Neural progenitor cell (in vitro differentiated cells): ENCODE measurements around the gene ERC1. TPM values are rescaled to one million over a fixed set of nuclear protein-coding genes. Genes with fewer than 3 reads are reported as not detected.
"Not testable (repeated sequence)": the region's sequence is repeated elsewhere in the genome, so short reads cannot be mapped to it uniquely, and the experiment has no call there.

ENCODE experiments used
- DNase-seq: peaks from one replicate; pipeline ENCODE4 v3.0.0-alpha.2; 2016; ENCODE audit warnings: low spot score
- H2AFZ ChIP-seq: fragments of 200-600 bp; sonication (generic); replicated peaks from 2 replicates; pipeline ENCODE4 v1.6.1; 2016; ENCODE audit warnings: antibody characterized with exemption
- H3F3A ChIP-seq: fragments of 200-600 bp; sonication (generic); 2 replicates; pipeline ENCODE4 v1.6.1; 2016; ENCODE audit warnings: antibody characterized with exemption, low read depth
- H3K27ac ChIP-seq: fragments of 200-600 bp; sonication (generic); 2 replicates; pipeline ENCODE4 v1.5.1; 2016; ENCODE audit warnings: mild to moderate bottlenecking
- H3K27me3 ChIP-seq: fragments of 200-600 bp; sonication (generic); 2 replicates; pipeline ENCODE4 v1.6.1; 2016; ENCODE audit warnings: mild to moderate bottlenecking, moderate library complexity
- H3K36me3 ChIP-seq: fragments of 200-600 bp; sonication (generic); 2 replicates; pipeline ENCODE4 v1.5.1; 2016
- H3K4me1 ChIP-seq: fragments of 200-600 bp; sonication (generic); 2 replicates; pipeline ENCODE4 v1.6.1; 2016; ENCODE audit warnings: mixed run types
- H3K4me2 ChIP-seq: fragments of 200-600 bp; sonication (generic); 2 replicates; pipeline ENCODE4 v1.6.1; 2016
- H3K4me3 ChIP-seq: fragments of 200-600 bp; sonication (generic); 2 replicates; pipeline ENCODE4 v1.5.1; 2016
- H3K79me2 ChIP-seq: fragments of 200-600 bp; sonication (generic); 2 replicates; pipeline ENCODE4 v1.6.1; 2016; ENCODE audit warnings: low read depth
- H3K9ac ChIP-seq: fragments of 200-600 bp; sonication (generic); 2 replicates; pipeline ENCODE4 v1.6.1; 2016
- H3K9me3 ChIP-seq: fragments of 200-600 bp; sonication (generic); 2 replicates; pipeline ENCODE4 v1.5.1; 2016; ENCODE audit warnings: low read depth
- H4K20me1 ChIP-seq: fragments of 200-600 bp; sonication (generic); 2 replicates; pipeline ENCODE4 v1.6.1; 2016; ENCODE audit warnings: low read depth
- H3K27ac Mint-ChIP-seq: 3 replicates; pipeline ENCODE4 v1.8.0; 2021; ENCODE audit warnings: mixed read lengths
- H3K27me3 Mint-ChIP-seq: 2 replicates; pipeline ENCODE4 v1.8.0; 2022; ENCODE audit warnings: low read depth, mild to moderate bottlenecking, inconsistent platforms, moderate library complexity, mixed read lengths; ENCODE audit not compliant: insufficient read depth
- H3K36me3 Mint-ChIP-seq: 3 replicates; pipeline ENCODE4 v1.8.0; 2021; ENCODE audit warnings: mixed read lengths
- H3K4me1 Mint-ChIP-seq: 3 replicates; pipeline ENCODE4 v1.8.0; 2021; ENCODE audit warnings: mixed read lengths
- H3K4me3 Mint-ChIP-seq: 3 replicates; pipeline ENCODE4 v1.8.0; 2021; ENCODE audit warnings: mild to moderate bottlenecking, moderate library complexity, mixed read lengths
- H3K9me3 Mint-ChIP-seq: 3 replicates; pipeline ENCODE4 v1.8.0; 2020; ENCODE audit warnings: mixed read lengths
- EZH2 ChIP-seq: fragments of 200-600 bp; sonication (generic); IDR thresholded peaks from 2 replicates; pipeline ENCODE4 v1.6.1; 2017; ENCODE audit warnings: antibody characterized with exemption, mild to moderate bottlenecking, moderate library complexity
- EZH2phosphoT487 ChIP-seq: fragments of 200-600 bp; sonication (generic); IDR thresholded peaks from 2 replicates; pipeline ENCODE4 v1.6.1; 2017; ENCODE audit warnings: antibody characterized with exemption
- total RNA-seq: library from RNA; depleted of rRNA; stranded (reverse); fragments of >200 nt; gene quantifications from 2 replicates; pipeline ENCODE4 v1.2.3, GENCODE V29; 2015; ENCODE audit warnings: low replicate concordance
- TF ChIP-seq, protein P1 (sequence below): fragments of 200-600 bp; sonication (generic); IDR thresholded peaks from 2 replicates; pipeline ENCODE4 v1.5.1; 2017; ENCODE audit warnings: antibody characterized with exemption, mild to moderate bottlenecking

ERC1 gene
- total RNA-seq, 1 donor from 2014 or later, result 27.5 TPM

- Histone ChIP-seq H3K27ac (no peak overlapping the region), H3K9ac (no peak overlapping the region), H3K36me3 (no peaks in the 10 kb centered on the region), H3K9me3 (no peaks in the 10 kb centered on the region), H3K27me3 (no peaks in the 10 kb centered on the region), H4K20me1 (no peaks in the 10 kb centered on the region), H3K4me1 (no peaks in the 10 kb centered on the region), H2AFZ (no peak overlapping the region), H3K79me2 (no peaks in the 10 kb centered on the region), H3F3A (no peaks in the 10 kb centered on the region), H3K4me2 (no peak overlapping the region), H3K4me3 (no peak overlapping the region)
- no peak for DNase-seq
- H3K9me3 Mint-ChIP-seq, result peaks cover 19% of the 10 kb centered on the region
- H3K4me1 Mint-ChIP-seq, result no peaks in the 10 kb centered on the region
- H3K27ac Mint-ChIP-seq, result no peak overlapping the region
- H3K27me3 Mint-ChIP-seq, result no peaks in the 10 kb centered on the region
- H3K4me3 Mint-ChIP-seq, result no peak overlapping the region
- TF ChIP-seq, protein P1, sequence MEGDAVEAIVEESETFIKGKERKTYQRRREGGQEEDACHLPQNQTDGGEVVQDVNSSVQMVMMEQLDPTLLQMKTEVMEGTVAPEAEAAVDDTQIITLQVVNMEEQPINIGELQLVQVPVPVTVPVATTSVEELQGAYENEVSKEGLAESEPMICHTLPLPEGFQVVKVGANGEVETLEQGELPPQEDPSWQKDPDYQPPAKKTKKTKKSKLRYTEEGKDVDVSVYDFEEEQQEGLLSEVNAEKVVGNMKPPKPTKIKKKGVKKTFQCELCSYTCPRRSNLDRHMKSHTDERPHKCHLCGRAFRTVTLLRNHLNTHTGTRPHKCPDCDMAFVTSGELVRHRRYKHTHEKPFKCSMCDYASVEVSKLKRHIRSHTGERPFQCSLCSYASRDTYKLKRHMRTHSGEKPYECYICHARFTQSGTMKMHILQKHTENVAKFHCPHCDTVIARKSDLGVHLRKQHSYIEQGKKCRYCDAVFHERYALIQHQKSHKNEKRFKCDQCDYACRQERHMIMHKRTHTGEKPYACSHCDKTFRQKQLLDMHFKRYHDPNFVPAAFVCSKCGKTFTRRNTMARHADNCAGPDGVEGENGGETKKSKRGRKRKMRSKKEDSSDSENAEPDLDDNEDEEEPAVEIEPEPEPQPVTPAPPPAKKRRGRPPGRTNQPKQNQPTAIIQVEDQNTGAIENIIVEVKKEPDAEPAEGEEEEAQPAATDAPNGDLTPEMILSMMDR, result no peak
- TF ChIP-seq EZH2phosphoT487, result no peak
- TF ChIP-seq EZH2, result no peak
- peaks cover 15% of the 10 kb centered on the region for H3K36me3 Mint-ChIP-seq
These were observed 339.4 kb downstream of the ERC1 start for GRCh38 chr12:1330477-1330827.

- H3F3A ChIP-seq, result no peaks in the 10 kb centered on the region
- H3K4me2 ChIP-seq, result no peak overlapping the region
- H3K9ac ChIP-seq, result no peak overlapping the region
- H3K27ac ChIP-seq, result no peak overlapping the region
- no peak overlapping the region for H3K4me3 ChIP-seq
- Mint-ChIP-seq H3K36me3 (peaks cover 19% of the 10 kb centered on the region), H3K27me3 (no peaks in the 10 kb centered on the region), H3K27ac (no peak overlapping the region), H3K4me3 (no peak overlapping the region), H3K9me3 (peaks cover 23% of the 10 kb centered on the region), H3K4me1 (no peaks in the 10 kb centered on the region)
- no peaks in the 10 kb centered on the region for H4K20me1 ChIP-seq
- no peak for TF ChIP-seq EZH2
- no peak for TF ChIP-seq EZH2phosphoT487
- TF ChIP-seq, protein P1, result no peak
- H3K27me3 ChIP-seq, result no peaks in the 10 kb centered on the region
- H3K4me1 ChIP-seq, result no peaks in the 10 kb centered on the region
- H3K9me3 ChIP-seq, result no peaks in the 10 kb centered on the region
- DNase-seq, result no peak
- H3K36me3 ChIP-seq, result no peaks in the 10 kb centered on the region
- H3K79me2 ChIP-seq, result no peaks in the 10 kb centered on the region
- no peak overlapping the region for H2AFZ ChIP-seq
These were observed 341.3 kb downstream of the ERC1 start for GRCh38 chr12:1332327-1332726.

GRCh38 chr12:1338483-1339177 is 347.6 kb downstream of the ERC1 start:
- no peaks in the 10 kb centered on the region for H3K27me3 Mint-ChIP-seq
- Histone ChIP-seq H3F3A (no peaks in the 10 kb centered on the region), H3K4me3 (no peak overlapping the region), H3K9me3 (no peaks in the 10 kb centered on the region), H3K4me1 (no peaks in the 10 kb centered on the region), H2AFZ (no peak overlapping the region), H3K36me3 (no peaks in the 10 kb centered on the region), H4K20me1 (no peaks in the 10 kb centered on the region), H3K27me3 (no peaks in the 10 kb centered on the region), H3K9ac (no peak overlapping the region), H3K79me2 (no peaks in the 10 kb centered on the region), H3K27ac (no peak overlapping the region), H3K4me2 (no peak overlapping the region)
- H3K27ac Mint-ChIP-seq, result no peak overlapping the region
- no peak for DNase-seq
- TF ChIP-seq EZH2phosphoT487, result no peak
- TF ChIP-seq, protein P1, result no peak
- no peaks in the 10 kb centered on the region for H3K4me1 Mint-ChIP-seq
- H3K36me3 Mint-ChIP-seq, result peaks cover 16% of the 10 kb centered on the region
- peaks cover 19% of the 10 kb centered on the region for H3K9me3 Mint-ChIP-seq
- H3K4me3 Mint-ChIP-seq, result no peak overlapping the region

GRCh38 chr12:1339178-1339541 is 348.1 kb downstream of the ERC1 start:
- H2AFZ ChIP-seq, H3K4me2 ChIP-seq, H3F3A ChIP-seq, H3K4me1 Mint-ChIP-seq, H3K4me3 ChIP-seq, H3K9ac ChIP-seq, H3K4me1 ChIP-seq, H4K20me1 ChIP-seq, H3K27ac Mint-ChIP-seq, H3K9me3 ChIP-seq, H3K79me2 ChIP-seq, H3K36me3 ChIP-seq, H3K27me3 ChIP-seq, H3K4me3 Mint-ChIP-seq, DNase-seq, H3K27me3 Mint-ChIP-seq, H3K27ac ChIP-seq: not testable (repeated sequence)
- Mint-ChIP-seq H3K36me3 (peaks cover 11% of the 10 kb centered on the region), H3K9me3 (peaks cover 14% of the 10 kb centered on the region)
